ENCODE data around the gene HNF1B.
A peak's percentile ranks its signal among the peaks of the same experiment; 100 is the strongest.
"Not testable (repeated sequence)": the region's sequence is repeated elsewhere in the genome, so short reads cannot be mapped to it uniquely, and the experiment has no call there.

Gene HNF1B

GRCh38 chr17:37787055-37787757 is 42.3 kb upstream of the HNF1B start:
- Histone ChIP-seq H3K9me3 (replicated peaks in 1 of 11) (no peaks in the 10 kb centered on the region), H3K4me1 (peaks cover 0 to 13% (median 6%) of the 10 kb centered on the region in 10 experiments; a peak in 10 of 20 replicates), H3K36me3 (no peaks in the 10 kb centered on the region), H3K9ac (no peak overlapping the region), H3K4me3 (no peak overlapping the region), H4K20me1 (no peaks in the 10 kb centered on the region), H3K4me2 (no peak overlapping the region), H3K27me3 (peaks cover 0 to 13% (median 10%) of the 10 kb centered on the region in 11 experiments; a peak in 9 of 22 replicates), H3K27ac (no peak overlapping the region)
- TF ChIP-seq Cebpa-rat (IDR thresholded peaks at IDR 0.05): no peak

GRCh38 chr17:37786481-37786880 is 41.6 kb upstream of the HNF1B start:
- Histone ChIP-seq H3K27me3 (peaks cover 0 to 13% (median 10%) of the 10 kb centered on the region in 11 experiments; a peak in 9 of 22 replicates), H3K9ac (no peak overlapping the region), H3K4me3 (no peak overlapping the region), H3K9me3 (replicated peaks in 1 of 11) (no peaks in the 10 kb centered on the region), H3K4me2 (no peak overlapping the region), H4K20me1 (no peaks in the 10 kb centered on the region), H3K4me1 (peaks cover 0 to 13% (median 6%) of the 10 kb centered on the region in 10 experiments; a peak in 10 of 20 replicates), H3K27ac (no peak overlapping the region), H3K36me3 (no peaks in the 10 kb centered on the region)
- TF ChIP-seq Cebpa-rat (IDR thresholded peaks at IDR 0.05): no peak

- H3K27me3 ChIP-seq, H3K4me2 ChIP-seq: not testable (repeated sequence)
These were observed 37.6 kb upstream of the HNF1B start for GRCh38 chr17:37782460-37782859.

GRCh38 chr17:37781451-37781850 is 36.6 kb upstream of the HNF1B start:
- no peaks in the 10 kb centered on the region for H3K9me3 ChIP-seq (replicated peaks in 1 of 11)
- H3K27me3 ChIP-seq: no peaks in the 10 kb centered on the region
- no peak for TF ChIP-seq Cebpa-rat (IDR thresholded peaks at IDR 0.05)
- no peak overlapping the region for H3K4me3 ChIP-seq
- H3K4me1 ChIP-seq: no peaks in the 10 kb centered on the region
- no peaks in the 10 kb centered on the region for H3K36me3 ChIP-seq
- H3K4me2 ChIP-seq: no peak overlapping the region
- H3K27ac ChIP-seq: no peak overlapping the region
- H3K9ac ChIP-seq: no peak overlapping the region
- H4K20me1 ChIP-seq: no peaks in the 10 kb centered on the region

More at GRCh38 chr17:37782460-37782859, 37.6 kb upstream of the HNF1B start:
- not testable (repeated sequence) for H3K9ac ChIP-seq; H3K9me3 ChIP-seq (replicated peaks in 1 of 11); H3K27ac ChIP-seq; H3K36me3 ChIP-seq; H3K4me3 ChIP-seq; H4K20me1 ChIP-seq; H3K4me1 ChIP-seq

- Histone ChIP-seq H3K27me3 (no peaks in the 10 kb centered on the region), H3K4me2 (no peak overlapping the region), H3K4me3 (no peak overlapping the region)
These were observed 34.7 kb upstream of the HNF1B start for GRCh38 chr17:37779554-37779953.

GRCh38 chr17:37774504-37774903 is 29.6 kb upstream of the HNF1B start:
- H3K9me3 ChIP-seq (replicated peaks in 1 of 11): no peaks in the 10 kb centered on the region
- no peaks in the 10 kb centered on the region for H4K20me1 ChIP-seq
- H3K9ac ChIP-seq: no peak overlapping the region
- H3K4me2 ChIP-seq: peak overlapping the region in 1 of 11 experiments; percentile 42; a peak in 3 of 22 replicates
- no peaks in the 10 kb centered on the region for H3K36me3 ChIP-seq
- H3K4me1 ChIP-seq: peaks cover 0 to 8% (median 4%) of the 10 kb centered on the region in 10 experiments; a peak in 9 of 20 replicates
- H3K4me3 ChIP-seq: no peak overlapping the region
- no peak overlapping the region for H3K27ac ChIP-seq
- no peak for TF ChIP-seq Cebpa-rat (IDR thresholded peaks at IDR 0.05)
- no peaks in the 10 kb centered on the region for H3K27me3 ChIP-seq

More at GRCh38 chr17:37779554-37779953, 34.7 kb upstream of the HNF1B start:
- H3K4me1 ChIP-seq: peaks cover 0 to 3% (median 2%) of the 10 kb centered on the region in 10 experiments; a peak in 9 of 20 replicates
- TF ChIP-seq Cebpa-rat (IDR thresholded peaks at IDR 0.05): no peak
- H4K20me1 ChIP-seq: no peaks in the 10 kb centered on the region
- no peaks in the 10 kb centered on the region for H3K9me3 ChIP-seq (replicated peaks in 1 of 11)
- no peak overlapping the region for H3K27ac ChIP-seq
- no peaks in the 10 kb centered on the region for H3K36me3 ChIP-seq
- H3K9ac ChIP-seq: no peak overlapping the region

- Histone ChIP-seq H3K9ac (no peak overlapping the region), H3K4me1 (peaks cover 0 to 8% (median 4%) of the 10 kb centered on the region in 10 experiments; a peak in 9 of 20 replicates), H3K27me3 (no peaks in the 10 kb centered on the region), H3K9me3 (replicated peaks in 1 of 11) (peaks cover 7 to 14% (median 11%) of the 10 kb centered on the region in 11 experiments; a peak in 18 of 22 replicates), H3K4me2 (no peak overlapping the region), H4K20me1 (no peaks in the 10 kb centered on the region), H3K27ac (no peak overlapping the region), H3K4me3 (no peak overlapping the region), H3K36me3 (no peaks in the 10 kb centered on the region)
- TF ChIP-seq Cebpa-rat (IDR thresholded peaks at IDR 0.05): no peak
These were observed 28.1 kb upstream of the HNF1B start for GRCh38 chr17:37772982-37773381.

GRCh38 chr17:37770631-37771518 is 26.0 kb upstream of the HNF1B start:
- no peaks in the 10 kb centered on the region for H3K36me3 ChIP-seq
- peaks cover 0 to 3% (median 0%) of the 10 kb centered on the region in 11 experiments; a peak in 1 of 22 replicates for H3K27me3 ChIP-seq
- H3K4me1 ChIP-seq: peaks cover 6 to 25% (median 18%) of the 10 kb centered on the region in 10 experiments; a peak in 17 of 20 replicates
- no peak overlapping the region for H3K4me3 ChIP-seq
- peaks cover 10 to 19% (median 16%) of the 10 kb centered on the region in 11 experiments; a peak in 18 of 22 replicates for H3K9me3 ChIP-seq (replicated peaks in 1 of 11)
- no peaks in the 10 kb centered on the region for H4K20me1 ChIP-seq
- no peak for TF ChIP-seq Cebpa-rat (IDR thresholded peaks at IDR 0.05)
- no peak overlapping the region for H3K9ac ChIP-seq
- no peak overlapping the region for H3K4me2 ChIP-seq
- no peak overlapping the region for H3K27ac ChIP-seq

GRCh38 chr17:37769050-37769449 is 24.2 kb upstream of the HNF1B start:
- no peak overlapping the region for H3K4me3 ChIP-seq
- H4K20me1 ChIP-seq: no peaks in the 10 kb centered on the region
- no peaks in the 10 kb centered on the region for H3K36me3 ChIP-seq
- H3K9me3 ChIP-seq (replicated peaks in 1 of 11): peaks cover 10 to 19% (median 16%) of the 10 kb centered on the region in 11 experiments; a peak in 18 of 22 replicates
- H3K4me2 ChIP-seq: no peak overlapping the region
- no peak overlapping the region for H3K27ac ChIP-seq
- TF ChIP-seq Cebpa-rat (IDR thresholded peaks at IDR 0.05): no peak
- H3K27me3 ChIP-seq: peaks cover 0 to 4% (median 0%) of the 10 kb centered on the region in 11 experiments; a peak in 1 of 22 replicates
- no peak overlapping the region for H3K9ac ChIP-seq
- peaks cover 18 to 36% (median 33%) of the 10 kb centered on the region in 10 experiments; a peak in 19 of 20 replicates for H3K4me1 ChIP-seq
